GM12874 (cell line): ENCODE data around the gene CACNA1D.

Experiments
- CTCF ChIP-seq: IDR thresholded peaks from 2 replicates; pipeline ENCODE4 v1.5.1; 2011; ENCODE audit warnings: low read depth, mild to moderate bottlenecking, control low read depth, low read length, moderate library complexity; ENCODE audit not compliant: insufficient read depth

Gene CACNA1D

GRCh38 chr3:53689681-53690080 is 195.3 kb downstream of the CACNA1D start:
- no peak for TF ChIP-seq CTCF

GRCh38 chr3:53690521-53690920 is 196.1 kb downstream of the CACNA1D start:
- no peak for TF ChIP-seq CTCF

- no peak for TF ChIP-seq CTCF
Measured at GRCh38 chr3:53691349-53691748, 196.9 kb downstream of the CACNA1D start.

- no peak for TF ChIP-seq CTCF
Measured at GRCh38 chr3:53691885-53692284, 197.5 kb downstream of the CACNA1D start.

- no peak for TF ChIP-seq CTCF
Measured at GRCh38 chr3:53693451-53693850, 199.0 kb downstream of the CACNA1D start.

- TF ChIP-seq CTCF: no peak
Measured at GRCh38 chr3:53694046-53694445, 199.6 kb downstream of the CACNA1D start.

- no peak for TF ChIP-seq CTCF
Measured at GRCh38 chr3:53694666-53695323, 200.4 kb downstream of the CACNA1D start.

- no peak for TF ChIP-seq CTCF
Measured at GRCh38 chr3:53695324-53695690, 200.9 kb downstream of the CACNA1D start.
